HL-60 (cell line): Measurements from ENCODE around the gene UBP1.

Experiments used
- DNase-seq, 2 experiments: peaks; one replicate each; pipeline ENCODE4 v3.0.0-alpha.2; 2010 to 2020; ENCODE audit warnings: low read depth in 1 of 2, low spot score in 1 of 2
- H3K27ac ChIP-seq: fragments of 250-450 bp; sonication (Bioruptor Pico); replicated peaks from 2 replicates; pipeline ENCODE4 v1.5.1; 2020; ENCODE audit warnings: mild to moderate bottlenecking, moderate library complexity
- H3K27me3 ChIP-seq: fragments of 250-450 bp; sonication (Bioruptor Pico); 2 replicates; pipeline ENCODE4 v1.5.1; 2021; ENCODE audit warnings: mild to moderate bottlenecking, moderate library complexity; ENCODE audit not compliant: insufficient read depth, poor library complexity, severe bottlenecking
- H3K4me3 ChIP-seq: replicated peaks from 2 replicates; pipeline ENCODE4 v1.5.1; 2011; ENCODE audit warnings: mild to moderate bottlenecking, control low read depth, low read length; ENCODE audit not compliant: insufficient read depth
- GABPA ChIP-seq: IDR thresholded peaks from 2 replicates; pipeline ENCODE4 v1.6.1; 2012; ENCODE audit warnings: low read depth
- POLR2AphosphoS5 ChIP-seq: IDR thresholded peaks from 2 replicates; pipeline ENCODE4 v1.6.1; 2012; ENCODE audit warnings: low read depth
- REST ChIP-seq: IDR thresholded peaks from 2 replicates; pipeline ENCODE4 v1.6.1; 2012; ENCODE audit warnings: low read depth; ENCODE audit not compliant: insufficient replicate concordance
- SPI1 ChIP-seq: IDR thresholded peaks from 2 replicates; pipeline ENCODE4 v1.6.1; 2012; ENCODE audit warnings: low read depth, mild to moderate bottlenecking, borderline replicate concordance
- TF ChIP-seq, protein P1 (sequence below): IDR thresholded peaks from one replicate; pipeline ENCODE4 v1.5.1; 2011; ENCODE audit warnings: low read length, control low read depth, inconsistent platforms; ENCODE audit not compliant: insufficient read depth

The UBP1 gene

DNA sequence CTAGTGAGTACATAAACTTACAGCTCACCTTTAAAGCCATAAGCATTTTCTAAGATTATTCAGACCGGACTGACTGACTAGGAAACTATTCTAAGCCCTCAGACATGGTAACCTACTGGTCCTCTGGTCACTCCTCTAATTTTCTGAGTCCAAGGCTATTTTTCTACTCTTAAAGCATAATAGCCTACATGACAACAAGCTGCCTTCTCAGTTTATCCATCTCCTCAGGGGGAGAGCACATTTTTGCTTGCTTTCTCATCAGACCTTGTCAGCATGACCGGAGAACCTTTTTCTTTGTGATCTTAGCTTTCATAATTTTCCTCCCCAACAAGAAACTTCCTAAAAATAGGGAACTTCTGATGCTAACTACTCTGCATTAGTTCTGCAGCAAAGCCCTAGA, 38.4 kb downstream of the UBP1 start:
- no peak for DNase-seq
- Histone ChIP-seq H3K4me3 (no peak overlapping the region), H3K27me3 (no peaks in the 10 kb centered on the region), H3K27ac (no peak overlapping the region)
- no peak for TF ChIP-seq POLR2AphosphoS5
- TF ChIP-seq, protein P1, sequence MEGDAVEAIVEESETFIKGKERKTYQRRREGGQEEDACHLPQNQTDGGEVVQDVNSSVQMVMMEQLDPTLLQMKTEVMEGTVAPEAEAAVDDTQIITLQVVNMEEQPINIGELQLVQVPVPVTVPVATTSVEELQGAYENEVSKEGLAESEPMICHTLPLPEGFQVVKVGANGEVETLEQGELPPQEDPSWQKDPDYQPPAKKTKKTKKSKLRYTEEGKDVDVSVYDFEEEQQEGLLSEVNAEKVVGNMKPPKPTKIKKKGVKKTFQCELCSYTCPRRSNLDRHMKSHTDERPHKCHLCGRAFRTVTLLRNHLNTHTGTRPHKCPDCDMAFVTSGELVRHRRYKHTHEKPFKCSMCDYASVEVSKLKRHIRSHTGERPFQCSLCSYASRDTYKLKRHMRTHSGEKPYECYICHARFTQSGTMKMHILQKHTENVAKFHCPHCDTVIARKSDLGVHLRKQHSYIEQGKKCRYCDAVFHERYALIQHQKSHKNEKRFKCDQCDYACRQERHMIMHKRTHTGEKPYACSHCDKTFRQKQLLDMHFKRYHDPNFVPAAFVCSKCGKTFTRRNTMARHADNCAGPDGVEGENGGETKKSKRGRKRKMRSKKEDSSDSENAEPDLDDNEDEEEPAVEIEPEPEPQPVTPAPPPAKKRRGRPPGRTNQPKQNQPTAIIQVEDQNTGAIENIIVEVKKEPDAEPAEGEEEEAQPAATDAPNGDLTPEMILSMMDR: no peak
- TF ChIP-seq REST: no peak
- no peak for TF ChIP-seq GABPA
- TF ChIP-seq SPI1: no peak

- Histone ChIP-seq H3K27ac (no peak overlapping the region), H3K27me3 (no peaks in the 10 kb centered on the region), H3K4me3 (no peak overlapping the region)
- DNase-seq: no peak
- no peak for TF ChIP-seq POLR2AphosphoS5
- no peak for TF ChIP-seq SPI1
- TF ChIP-seq, protein P1: no peak
- TF ChIP-seq GABPA: no peak
- no peak for TF ChIP-seq REST
Measured at GRCh38 chr3:33398410-33398809, 41.8 kb downstream of the UBP1 start.

DNA sequence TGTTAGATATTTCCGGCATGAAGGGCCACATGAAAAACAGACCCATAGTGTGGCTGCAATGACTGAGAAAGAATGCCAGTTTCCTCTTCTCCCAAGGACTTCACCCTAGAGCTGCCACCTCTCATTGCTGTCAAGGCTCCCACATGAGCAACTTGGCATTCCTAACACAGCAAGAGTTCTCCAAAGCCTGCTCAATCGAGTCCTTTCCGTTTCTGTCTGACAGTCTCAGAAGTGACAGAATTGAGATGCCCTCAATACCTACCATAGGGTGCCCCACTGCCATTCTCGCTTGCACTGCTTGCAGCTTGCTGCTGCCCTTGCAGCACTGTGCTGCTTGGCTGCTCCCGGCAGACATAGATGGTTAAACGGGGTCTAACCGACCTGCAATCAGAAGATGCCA, 44.3 kb downstream of the UBP1 start:
- TF ChIP-seq, protein P1: no peak
- TF ChIP-seq SPI1: no peak
- no peak for TF ChIP-seq REST
- no peak for TF ChIP-seq GABPA
- TF ChIP-seq POLR2AphosphoS5: no peak
- Histone ChIP-seq H3K4me3 (no peak overlapping the region), H3K27me3 (no peaks in the 10 kb centered on the region), H3K27ac (no peak overlapping the region)
- no peak for DNase-seq
